Heart right ventricle (tissue), 16 donors: ENCODE measurements around the gene SPACA7. TPM values are rescaled to one million over a fixed set of nuclear protein-coding genes. Genes with fewer than 3 reads are reported as not detected.

Source experiments
- ATAC-seq, 8 donors: fragments of 200-7000 bp; cut with Tn5 transposase; one replicate each; pipeline ENCODE4 v1.9.1; 2020; ENCODE audit warnings: mild to moderate bottlenecking in 8 of 8, moderate library complexity in 8 of 8, moderate number of reproducible peaks in 1 of 8
- DNase-seq, 2 donors: peaks; one replicate each; pipeline ENCODE4 v3.0.0-alpha.2; 2020
- H3K27ac ChIP-seq, 10 donors: fragments of 200-600 bp; sonication (generic) in 2 of 10; one replicate each; pipeline versions ENCODE4 v1.5.0 to v1.8.0; 2020 to 2022; ENCODE audit warnings: mild to moderate bottlenecking in 3 of 10
- H3K27me3 ChIP-seq, 7 donors: fragments of 200-600 bp; one replicate each; pipeline ENCODE4 v1.8.0; 2021 to 2022; ENCODE audit warnings: mild to moderate bottlenecking in 2 of 7
- H3K36me3 ChIP-seq, 9 donors: fragments of 200-600 bp; sonication (generic) in 1 of 9; one replicate each; pipeline versions ENCODE4 v1.5.0 to v1.8.0; 2020 to 2022; ENCODE audit warnings: mild to moderate bottlenecking in 2 of 9
- H3K4me1 ChIP-seq, 9 donors: fragments of 200-600 bp; sonication (generic) in 1 of 9; one replicate each; pipeline versions ENCODE4 v1.5.0 to v1.8.0; 2020 to 2022; ENCODE audit warnings: mild to moderate bottlenecking in 4 of 9
- H3K4me3 ChIP-seq, 10 donors: fragments of 200-600 bp; sonication (generic) in 2 of 10; one replicate each; pipeline versions ENCODE4 v1.5.0 to v1.8.0; 2020 to 2022; ENCODE audit warnings: mild to moderate bottlenecking in 7 of 10, moderate library complexity in 2 of 10
- H3K9me3 ChIP-seq, 11 donors: fragments of 200-600 bp in 10 of 11; sonication (generic) in 2 of 11; one replicate each; pipeline versions ENCODE4 v1.5.0 to v1.8.0; 2013 to 2022; ENCODE audit warnings: mild to moderate bottlenecking in 2 of 11, control low read depth in 1 of 11, moderate library complexity in 1 of 11
- WGBS, 2 donors: extraction: QIAGEN DNeasy Blood & Tissue Kit; methylation state at CpG; one replicate each; pipeline ENCODE4 v1.1.7; 2013; ENCODE audit warnings: inconsistent platforms in 1 of 2; 5-methylcytosine and 5-hydroxymethylcytosine counted together
- intact Hi-C, 10 donors: fragments of 100-400 bp; cut with DNase I; formaldehyde crosslinking; loops; one replicate each; pipeline versions ENCODE4 v1.11.1 to v1.14.2; 2022
- polyA plus RNA-seq, 2 donors: library from polyadenylated mRNA; stranded (reverse); fragments of 200-250 nt; gene quantifications; one replicate each; pipeline ENCODE4 v1.2.3, GENCODE V29; 2013
- total RNA-seq, 10 donors: library from RNA; stranded (reverse); fragmentation: NEBNext Ultra II Directional in 3 of 10; extraction: Animal tissue kit (Norgen Biotek cat#: 25700) in 3 of 10; gene quantifications; one replicate each; pipeline versions ENCODE4 v1.2.1 to v1.2.4, GENCODE V29; 2021 to 2023
- TF ChIP-seq, protein P1 (sequence below), 9 donors: fragments of 200-600 bp; sonication (generic) in 2 of 9; IDR thresholded peaks; one replicate each; pipeline versions ENCODE4 v1.5.0 to v1.8.0; 2021 to 2022; ENCODE audit warnings: antibody characterized with exemption in 9 of 9, mild to moderate bottlenecking in 5 of 9, moderate library complexity in 1 of 9
- donor health status: Arrhythmogenic right ventricular cardiomyopathy.
- donor health status: ischemic (EF 13 %, LVEDD 7.1; RV severe dilation, severe dysfunction).
- donor health status: healthy with polysubstance abuse.
- donor health status: DM: no; HTN: yes; CAD: no.
- donor health status: DM: no; HTN: no; CAD: no.
- donor health status: ischemic (EF 25% LVEDD 6.9; RV normal size, moderate dysfunction).
- donor health status: ischemic (EF 25% LVEDD 5.7; RV mildly dilated, moderate dysfunction).
- donor health status: healthy.
- donor health status: DM: yes; HTN: yes; CAD: no.
- donor health status: Ischemic cardiomyopathy.
- donor health status: ischemic (EF 35%, LVEDD 5.7; RV mildly dilated, moderate dysfunction).
- donor health status: nonischemic (EF 11% LVEDD 7.7; RV severe dilation, severe dysfunction).
- donor health status: DM: yes; HTN: yes; CAD: no.
- donor health status: PGD.
- donor health status: ischemic (EF 29% LVEDD 5.4; RV normal size, mild dysfunction).
- donor health status: nonischemic (EF 23%, LVEDD 6.1; RV moderate dilation, normal function).

Gene SPACA7
- total and polyA plus RNA-seq, 12 donors: not detected

GRCh38 chr13:112447761-112448603 is 71.8 kb downstream of the SPACA7 start:
- ATAC-seq: no peak
- no peaks in the 10 kb centered on the region for H3K36me3 ChIP-seq
- H3K27me3 ChIP-seq: peaks cover 11 to 62% (median 51%) of the 10 kb centered on the region in 7 donors
- H3K9me3 ChIP-seq: no peaks in the 10 kb centered on the region
- no peak for DNase-seq
- WGBS, 2 donors: 82 to 83% methylated on average over 27 of the region's 27 CpGs
- no peak overlapping the region for H3K27ac ChIP-seq
- H3K4me3 ChIP-seq: no peak overlapping the region
- peaks cover 0 to 10% (median 0%) of the 10 kb centered on the region in 9 donors for H3K4me1 ChIP-seq
- TF ChIP-seq, protein P1, sequence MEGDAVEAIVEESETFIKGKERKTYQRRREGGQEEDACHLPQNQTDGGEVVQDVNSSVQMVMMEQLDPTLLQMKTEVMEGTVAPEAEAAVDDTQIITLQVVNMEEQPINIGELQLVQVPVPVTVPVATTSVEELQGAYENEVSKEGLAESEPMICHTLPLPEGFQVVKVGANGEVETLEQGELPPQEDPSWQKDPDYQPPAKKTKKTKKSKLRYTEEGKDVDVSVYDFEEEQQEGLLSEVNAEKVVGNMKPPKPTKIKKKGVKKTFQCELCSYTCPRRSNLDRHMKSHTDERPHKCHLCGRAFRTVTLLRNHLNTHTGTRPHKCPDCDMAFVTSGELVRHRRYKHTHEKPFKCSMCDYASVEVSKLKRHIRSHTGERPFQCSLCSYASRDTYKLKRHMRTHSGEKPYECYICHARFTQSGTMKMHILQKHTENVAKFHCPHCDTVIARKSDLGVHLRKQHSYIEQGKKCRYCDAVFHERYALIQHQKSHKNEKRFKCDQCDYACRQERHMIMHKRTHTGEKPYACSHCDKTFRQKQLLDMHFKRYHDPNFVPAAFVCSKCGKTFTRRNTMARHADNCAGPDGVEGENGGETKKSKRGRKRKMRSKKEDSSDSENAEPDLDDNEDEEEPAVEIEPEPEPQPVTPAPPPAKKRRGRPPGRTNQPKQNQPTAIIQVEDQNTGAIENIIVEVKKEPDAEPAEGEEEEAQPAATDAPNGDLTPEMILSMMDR (IDR thresholded peaks at IDR 0.05): no peak
- intact Hi-C loops: loop anchor here in 4 of 10 donors (2.0 to 10.0 kb wide), 5 partner anchors 343 to 976 kb away; no protein-coding TSS in a partner anchor

DNA sequence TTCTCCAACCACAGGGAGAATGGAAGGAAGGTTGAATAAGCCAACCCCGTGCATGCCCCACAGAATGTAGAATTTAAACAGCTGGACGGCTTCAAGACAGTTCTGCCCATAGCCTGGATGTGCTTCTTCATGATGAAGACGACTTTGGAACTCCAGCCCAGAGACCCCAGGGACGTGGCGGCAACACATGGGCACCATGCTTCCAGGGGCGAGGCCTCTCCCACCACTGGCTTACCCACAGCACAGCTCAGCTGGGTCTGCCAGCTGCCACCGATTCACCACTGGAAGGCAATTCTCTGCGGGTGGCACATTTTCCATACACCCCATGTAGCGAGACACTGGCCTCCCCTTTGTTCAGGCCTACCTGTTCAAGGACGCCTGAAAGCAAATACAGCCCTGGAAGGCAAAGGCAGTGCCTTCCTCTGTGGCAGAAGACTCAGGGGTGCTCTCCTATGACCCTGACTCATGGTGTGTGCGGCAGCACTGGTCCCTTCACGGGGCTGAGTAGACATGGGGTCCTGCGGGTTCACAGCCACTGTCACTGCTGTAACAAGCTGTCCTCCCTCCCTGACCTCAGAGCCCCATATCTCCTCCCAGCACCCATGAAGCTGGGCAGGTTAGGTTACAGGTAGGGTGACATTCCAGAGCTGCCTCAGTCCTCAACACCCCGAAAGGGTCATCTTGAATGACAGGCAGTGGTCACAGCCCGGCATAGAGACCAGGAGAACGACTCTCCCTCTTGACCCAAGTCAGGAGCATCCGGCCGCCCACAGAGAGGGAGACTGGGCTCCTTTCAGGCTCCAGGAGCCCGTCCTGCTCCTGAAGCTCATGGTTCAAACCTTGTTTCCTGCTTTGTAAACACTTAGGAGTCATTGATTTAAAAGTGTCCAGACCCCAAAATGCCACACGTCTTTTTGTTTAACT is 72.7 kb downstream of the SPACA7 start:
- peaks cover 5 to 53% (median 42%) of the 10 kb centered on the region in 7 donors for H3K27me3 ChIP-seq

DNA sequence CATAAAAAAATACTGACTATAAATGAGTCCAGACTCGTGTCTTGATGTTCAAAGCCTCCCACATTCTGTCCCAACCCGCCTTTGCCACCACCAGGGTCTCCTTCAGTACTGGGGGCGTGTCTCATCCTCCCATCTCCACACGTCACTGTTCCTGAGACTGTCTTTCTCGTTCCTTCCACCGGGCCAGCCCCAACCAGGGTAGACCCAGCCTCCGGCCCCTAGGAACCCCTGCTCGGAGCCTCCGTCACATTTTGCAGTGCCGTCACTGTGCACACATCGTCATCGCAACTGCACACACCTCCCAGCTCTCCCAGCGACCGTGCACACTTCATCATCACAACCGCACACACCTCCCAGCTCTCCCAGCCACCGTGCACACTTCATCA is 73.4 kb downstream of the SPACA7 start:
- no peaks in the 10 kb centered on the region for H3K36me3 ChIP-seq
- ATAC-seq: no peak
- intact Hi-C loops: loop anchor here in 3 of 10 donors (5.0 to 10.0 kb wide), 4 partner anchors 345 to 977 kb away; no protein-coding TSS in a partner anchor
- WGBS, 2 donors: 70 to 73% methylated on average over 16 of the region's 16 CpGs
- DNase-seq: no peak
- H3K27me3 ChIP-seq: peaks cover 0 to 52% (median 35%) of the 10 kb centered on the region in 7 donors
- H3K9me3 ChIP-seq: no peaks in the 10 kb centered on the region
- no peaks in the 10 kb centered on the region for H3K4me1 ChIP-seq
- TF ChIP-seq, protein P1 (IDR thresholded peaks at IDR 0.05): no peak
- H3K27ac ChIP-seq: no peak overlapping the region
- H3K4me3 ChIP-seq: no peak overlapping the region

More for the DNA sequence above, 72.7 kb downstream of the SPACA7 start:
- no peaks in the 10 kb centered on the region for H3K9me3 ChIP-seq
- no peak overlapping the region for H3K27ac ChIP-seq
- H3K4me3 ChIP-seq: no peak overlapping the region
- DNase-seq: no peak
- H3K36me3 ChIP-seq: no peaks in the 10 kb centered on the region
- TF ChIP-seq, protein P1 (IDR thresholded peaks at IDR 0.05): no peak
- whole genome bisulfite sequencing, 2 donors: 77 to 80% methylated on average over 20 of the region's 20 CpGs
- intact Hi-C loops: loop anchor here in 3 of 10 donors (5.0 to 10.0 kb wide), 4 partner anchors 344 to 977 kb away; no protein-coding TSS in a partner anchor
- H3K4me1 ChIP-seq: peaks cover 0 to 3% (median 0%) of the 10 kb centered on the region in 9 donors
- no peak for ATAC-seq
